GM10266 (cell line): ENCODE measurements around the gene SCARF2.
A peak's percentile ranks its signal among the peaks of the same experiment; 100 is the strongest.
"Not testable (repeated sequence)": the region's sequence is repeated elsewhere in the genome, so short reads cannot be mapped to it uniquely, and the experiment has no call there.

ENCODE experiments used
- DNase-seq: peaks from one replicate; pipeline ENCODE4 v3.0.0; 2012; ENCODE audit errors: extremely low spot score
- TF ChIP-seq, protein P1 (sequence below): IDR thresholded peaks from 2 replicates; pipeline ENCODE4 v1.5.1; 2012; ENCODE audit warnings: mild to moderate bottlenecking, low read depth; ENCODE audit not compliant: control insufficient read depth, insufficient read depth; ENCODE audit errors: missing control alignments

Gene SCARF2

DNA sequence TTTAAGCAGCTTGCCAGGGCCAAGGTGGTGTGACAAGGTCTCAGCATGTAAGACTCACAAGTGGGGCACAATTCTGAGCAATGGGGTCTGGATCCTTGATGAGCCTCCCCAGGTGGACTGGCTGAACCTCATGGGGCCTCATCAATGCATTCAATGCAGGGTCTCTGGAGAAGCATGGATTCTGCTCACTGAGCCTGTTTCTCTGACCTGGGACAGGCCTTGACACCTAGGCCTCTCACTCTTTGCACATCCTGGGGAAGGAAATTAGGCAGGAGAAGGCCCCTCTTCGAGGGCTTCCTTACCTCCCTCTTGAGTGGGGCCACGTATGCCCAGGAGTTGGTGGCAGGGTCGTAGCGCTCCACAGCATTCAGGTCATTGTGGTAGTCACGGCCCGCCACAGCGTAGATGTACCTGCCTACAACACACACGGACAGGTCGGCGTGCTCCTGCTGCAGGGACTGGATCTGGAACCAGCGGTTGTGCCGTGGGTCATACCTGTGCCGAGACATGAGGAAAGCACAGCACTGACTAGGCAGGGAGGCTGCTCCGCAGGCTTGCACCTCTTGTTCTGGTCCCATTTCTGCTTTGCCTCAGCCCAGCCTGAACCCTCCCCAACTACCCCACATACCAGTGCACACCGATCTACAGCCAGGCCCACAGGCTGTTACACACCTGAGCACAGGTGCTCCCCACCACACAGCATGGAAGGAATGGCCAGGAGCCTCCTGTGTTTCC is 20.0 kb upstream of the SCARF2 start:
- no peak for DNase-seq
- TF ChIP-seq, protein P1, sequence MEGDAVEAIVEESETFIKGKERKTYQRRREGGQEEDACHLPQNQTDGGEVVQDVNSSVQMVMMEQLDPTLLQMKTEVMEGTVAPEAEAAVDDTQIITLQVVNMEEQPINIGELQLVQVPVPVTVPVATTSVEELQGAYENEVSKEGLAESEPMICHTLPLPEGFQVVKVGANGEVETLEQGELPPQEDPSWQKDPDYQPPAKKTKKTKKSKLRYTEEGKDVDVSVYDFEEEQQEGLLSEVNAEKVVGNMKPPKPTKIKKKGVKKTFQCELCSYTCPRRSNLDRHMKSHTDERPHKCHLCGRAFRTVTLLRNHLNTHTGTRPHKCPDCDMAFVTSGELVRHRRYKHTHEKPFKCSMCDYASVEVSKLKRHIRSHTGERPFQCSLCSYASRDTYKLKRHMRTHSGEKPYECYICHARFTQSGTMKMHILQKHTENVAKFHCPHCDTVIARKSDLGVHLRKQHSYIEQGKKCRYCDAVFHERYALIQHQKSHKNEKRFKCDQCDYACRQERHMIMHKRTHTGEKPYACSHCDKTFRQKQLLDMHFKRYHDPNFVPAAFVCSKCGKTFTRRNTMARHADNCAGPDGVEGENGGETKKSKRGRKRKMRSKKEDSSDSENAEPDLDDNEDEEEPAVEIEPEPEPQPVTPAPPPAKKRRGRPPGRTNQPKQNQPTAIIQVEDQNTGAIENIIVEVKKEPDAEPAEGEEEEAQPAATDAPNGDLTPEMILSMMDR = no peak

DNA sequence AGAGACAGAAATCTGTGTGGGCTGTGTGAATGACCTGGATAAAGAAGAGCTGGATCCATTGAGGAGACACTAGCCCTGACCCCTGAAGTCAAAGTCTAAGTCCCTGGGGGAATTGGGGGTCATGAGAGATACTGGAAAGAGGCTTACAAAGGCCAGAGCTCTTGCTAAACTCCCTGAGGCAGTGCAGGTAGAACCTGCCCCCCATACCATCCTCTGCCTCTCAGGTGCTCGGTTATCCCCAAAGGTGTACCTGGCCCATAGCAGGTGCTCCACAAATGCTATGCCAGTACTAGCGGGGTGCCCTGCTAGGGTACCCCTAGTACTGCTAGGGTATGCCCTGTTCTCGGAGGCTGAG is 19.1 kb upstream of the SCARF2 start:
- TF ChIP-seq, protein P1 = no peak
- DNase-seq = no peak

DNA sequence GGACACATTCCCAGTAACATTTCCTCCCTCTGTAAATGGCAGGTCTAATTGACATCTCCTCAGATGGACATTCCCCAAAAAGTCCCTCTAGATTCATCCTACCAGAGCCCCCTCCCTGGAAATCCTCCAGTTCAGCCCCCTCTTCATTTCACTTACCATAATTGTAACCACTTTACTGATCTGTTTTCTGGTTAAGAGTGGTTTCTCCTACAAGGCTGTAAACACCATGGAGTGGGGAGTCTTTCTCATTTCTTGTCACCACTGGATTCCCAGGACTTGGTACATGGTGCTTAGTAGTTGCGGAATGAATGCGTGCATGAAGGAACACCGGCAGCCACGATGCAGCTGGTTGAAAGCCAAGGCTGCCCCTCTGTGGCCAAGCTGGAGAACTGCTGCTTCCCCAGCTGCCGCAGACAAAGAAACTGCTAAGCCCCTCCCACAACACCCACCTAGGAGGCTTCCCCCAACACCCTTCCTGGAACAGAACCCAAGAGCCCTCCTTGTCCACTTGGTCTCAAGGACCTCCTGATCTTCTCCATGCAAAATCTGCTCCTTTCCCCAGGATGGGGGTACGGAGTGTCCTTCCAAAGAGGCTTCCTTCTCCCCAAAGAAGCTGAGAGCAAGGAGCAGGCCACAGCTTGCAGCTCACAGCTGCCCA is 18.6 kb upstream of the SCARF2 start:
- TF ChIP-seq, protein P1 = peak; percentile 97
- DNase-seq = peak; percentile 90

DNA sequence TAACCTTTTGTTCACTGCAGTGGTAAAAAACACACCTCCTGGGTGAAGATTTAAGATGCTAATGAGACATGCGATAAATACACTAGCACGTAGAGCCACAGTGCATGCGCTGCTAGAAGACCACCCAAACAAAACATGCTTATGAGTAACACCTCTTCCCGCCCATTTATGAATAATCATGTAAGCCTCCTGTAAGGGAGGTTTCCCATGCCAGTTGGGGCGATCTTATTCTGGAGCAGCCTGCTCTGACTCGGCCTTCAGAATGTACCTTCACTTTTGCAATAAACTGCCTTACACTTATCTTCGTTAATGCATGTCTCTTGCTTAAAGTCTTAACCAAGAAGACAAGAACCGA is 18.1 kb upstream of the SCARF2 start:
- DNase-seq = no peak
- TF ChIP-seq, protein P1 = no peak

DNA sequence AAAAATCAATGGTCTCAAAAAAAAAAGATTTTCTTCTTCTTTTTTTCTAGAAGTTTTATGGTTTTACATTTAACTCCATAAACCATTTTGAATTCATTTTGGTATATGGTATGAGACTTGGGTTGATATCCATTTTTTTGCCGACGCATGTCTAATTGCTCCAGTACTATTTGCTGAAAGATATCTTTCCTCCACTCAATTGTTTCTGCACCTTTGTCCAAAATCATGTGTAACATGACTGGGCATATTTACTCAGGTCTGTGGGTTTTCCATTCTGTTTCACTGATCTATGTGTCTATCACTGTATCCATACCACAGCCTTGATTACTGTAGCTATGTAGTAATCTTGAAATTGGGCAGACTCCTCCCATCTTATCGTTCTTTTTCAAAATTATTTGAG is 15.6 kb upstream of the SCARF2 start:
- TF ChIP-seq, protein P1 = no peak
- no peak for DNase-seq

DNA sequence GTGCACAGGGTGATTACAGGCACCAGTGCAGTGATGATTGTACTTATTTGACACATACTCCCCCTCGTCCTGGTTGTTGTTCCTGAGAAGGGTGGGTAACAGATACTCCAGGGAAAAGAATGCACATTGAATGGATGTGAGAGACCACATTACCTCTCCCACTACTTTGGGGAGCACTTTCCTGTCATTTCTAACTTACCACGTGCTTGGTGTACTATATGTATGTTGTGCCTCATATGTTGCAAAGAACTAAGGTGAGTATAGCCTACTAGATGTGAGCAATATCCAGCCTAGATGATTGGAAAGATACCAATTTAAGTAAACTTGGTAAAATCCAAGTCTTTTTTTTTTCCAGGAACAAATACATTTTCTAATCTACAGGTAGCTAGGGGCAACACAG is 14.3 kb upstream of the SCARF2 start:
- TF ChIP-seq, protein P1 = no peak
- no peak for DNase-seq

DNA sequence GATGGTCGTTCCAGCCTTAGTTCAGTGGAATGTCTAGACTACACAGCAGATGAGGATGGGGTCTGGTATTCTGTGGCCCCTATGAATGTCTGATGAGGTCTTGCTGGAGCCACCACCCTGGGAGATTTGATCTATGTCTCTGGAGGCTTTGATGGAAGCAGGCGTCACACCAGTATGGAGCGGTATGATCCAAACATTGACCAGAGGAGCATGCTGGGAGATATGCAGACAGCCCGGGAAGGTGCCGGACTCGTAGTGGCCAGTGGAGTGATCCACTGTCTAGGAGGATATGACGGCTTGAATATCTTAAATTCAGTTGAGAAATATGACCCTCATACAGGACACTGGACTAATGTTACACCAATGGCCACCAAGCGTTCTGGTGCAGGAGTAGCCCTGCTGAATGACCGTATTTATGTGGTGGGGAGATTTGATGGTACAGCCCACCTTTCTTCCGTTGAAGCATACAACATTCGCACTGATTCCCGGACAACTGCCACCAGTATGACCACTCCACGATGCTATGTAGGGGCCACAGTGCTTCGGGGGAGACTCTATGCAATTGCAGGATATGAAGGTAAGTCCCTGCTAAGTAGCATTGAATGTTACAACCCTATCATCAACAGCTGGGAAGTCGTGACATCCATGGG is 13.6 kb upstream of the SCARF2 start:
- DNase-seq = not testable (repeated sequence)

DNA sequence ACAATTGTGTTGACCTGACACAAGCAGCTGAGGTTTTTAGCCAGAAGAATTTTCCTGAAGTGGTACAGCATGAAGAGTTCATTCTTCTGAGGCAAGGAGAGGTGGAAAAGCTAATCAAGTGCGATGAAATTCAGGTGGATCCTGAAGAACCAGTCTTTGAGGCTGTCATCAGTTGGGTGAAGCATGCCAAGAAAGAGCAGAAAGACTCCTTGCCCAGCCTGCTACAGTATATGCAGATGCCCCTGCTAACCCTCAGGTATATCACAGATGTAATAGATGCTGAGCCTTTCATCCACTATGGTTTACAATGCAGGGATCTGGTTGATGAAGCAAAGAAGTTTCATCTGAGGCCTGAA is 12.9 kb upstream of the SCARF2 start:
- TF ChIP-seq, protein P1 = no peak
- no peak for DNase-seq
